Sigmoid colon (tissue), 4 donors: ENCODE results near the gene FMNL2.

ENCODE experiments used
- CTCF ChIP-seq, 4 experiments: fragments of 450-650 bp in 3 of 4; fragments of 200-600 bp in 1 of 4; IDR thresholded peaks; one replicate each; pipeline ENCODE4 v1.5.1; 2016 to 2019; ENCODE audit warnings: antibody characterized with exemption in 4 of 4, mild to moderate bottlenecking in 3 of 4, moderate library complexity in 2 of 4
- EP300 ChIP-seq, 4 donors: sonication (generic); formaldehyde crosslinking; IDR thresholded peaks; one replicate each; pipeline ENCODE4 v1.6.1; 2017; ENCODE audit warnings: antibody characterized with exemption in 4 of 4
- POLR2A ChIP-seq, 2 donors: fragments of 450-650 bp; IDR thresholded peaks; one replicate each; pipeline ENCODE4 v1.6.1; 2016; ENCODE audit warnings: antibody characterized with exemption in 2 of 2, mild to moderate bottlenecking in 2 of 2, moderate library complexity in 2 of 2
- POLR2AphosphoS5 ChIP-seq, 4 donors: sonication (generic); formaldehyde crosslinking; IDR thresholded peaks; one replicate each; pipeline ENCODE4 v1.6.1; 2017; ENCODE audit warnings: antibody characterized with exemption in 4 of 4

GRCh38 chr2:152658221-152658620, 323.2 kb downstream of the FMNL2 start:
- TF ChIP-seq CTCF (IDR thresholded peaks at IDR 0.05) (no peak), POLR2A (IDR thresholded peaks at IDR 0.05) (no peak), POLR2AphosphoS5 (IDR thresholded peaks at IDR 0.05) (no peak), EP300 (IDR thresholded peaks at IDR 0.05) (no peak)
